GM21717 (cell line): ENCODE results near the gene IQGAP3.
"Not testable (repeated sequence)": the region's sequence is repeated elsewhere in the genome, so short reads cannot be mapped to it uniquely, and the experiment has no call there.

Experiments
- ATAC-seq: cut with Tn5 transposase; IDR thresholded peaks from one replicate; pipeline ENCODE4 v1.9.1; 2021; ENCODE audit warnings: mild to moderate bottlenecking, moderate library complexity; ENCODE audit not compliant: unreplicated experiment

Gene IQGAP3

DNA sequence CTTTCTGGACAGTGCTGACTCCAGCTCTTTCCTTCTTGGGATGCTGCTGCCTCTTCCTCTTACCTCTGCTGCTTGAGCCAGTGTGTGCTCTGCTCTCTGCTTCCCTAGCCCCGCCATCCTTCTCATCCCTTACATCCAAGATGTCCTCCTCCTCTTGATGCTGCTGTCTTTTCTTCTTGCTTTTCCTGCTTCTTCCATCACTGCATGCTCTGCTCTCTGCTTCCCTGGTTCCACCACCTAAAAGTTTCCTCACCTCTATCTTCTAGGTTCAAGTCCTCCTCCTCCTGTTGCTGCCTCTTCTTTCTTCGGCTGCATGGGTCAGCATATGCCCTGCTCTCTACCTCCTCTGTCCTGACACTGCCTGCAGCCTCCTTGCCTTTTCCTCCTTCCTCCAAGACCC lies 22.7 kb upstream of the IQGAP3 start:
- ATAC-seq: no peak

GRCh38 chr1:156594190-156594589 lies 21.8 kb upstream of the IQGAP3 start:
- ATAC-seq: no peak

DNA sequence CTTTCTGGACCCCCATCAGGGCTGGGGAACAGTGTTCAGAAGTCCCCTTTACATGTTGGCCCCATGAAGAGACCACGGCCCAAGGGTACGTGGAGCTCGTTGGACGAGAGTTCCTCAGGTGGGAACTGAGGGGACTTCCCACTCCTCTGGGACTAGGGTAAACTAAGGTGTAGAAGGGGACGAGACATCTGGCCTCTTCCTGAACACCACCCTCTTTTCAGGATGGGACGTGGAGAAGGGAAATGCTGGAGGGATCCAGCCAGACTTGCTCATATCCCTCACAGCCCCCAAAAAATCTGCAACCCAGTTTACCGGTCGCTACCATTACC lies 21.3 kb upstream of the IQGAP3 start:
- ATAC-seq: no peak

DNA sequence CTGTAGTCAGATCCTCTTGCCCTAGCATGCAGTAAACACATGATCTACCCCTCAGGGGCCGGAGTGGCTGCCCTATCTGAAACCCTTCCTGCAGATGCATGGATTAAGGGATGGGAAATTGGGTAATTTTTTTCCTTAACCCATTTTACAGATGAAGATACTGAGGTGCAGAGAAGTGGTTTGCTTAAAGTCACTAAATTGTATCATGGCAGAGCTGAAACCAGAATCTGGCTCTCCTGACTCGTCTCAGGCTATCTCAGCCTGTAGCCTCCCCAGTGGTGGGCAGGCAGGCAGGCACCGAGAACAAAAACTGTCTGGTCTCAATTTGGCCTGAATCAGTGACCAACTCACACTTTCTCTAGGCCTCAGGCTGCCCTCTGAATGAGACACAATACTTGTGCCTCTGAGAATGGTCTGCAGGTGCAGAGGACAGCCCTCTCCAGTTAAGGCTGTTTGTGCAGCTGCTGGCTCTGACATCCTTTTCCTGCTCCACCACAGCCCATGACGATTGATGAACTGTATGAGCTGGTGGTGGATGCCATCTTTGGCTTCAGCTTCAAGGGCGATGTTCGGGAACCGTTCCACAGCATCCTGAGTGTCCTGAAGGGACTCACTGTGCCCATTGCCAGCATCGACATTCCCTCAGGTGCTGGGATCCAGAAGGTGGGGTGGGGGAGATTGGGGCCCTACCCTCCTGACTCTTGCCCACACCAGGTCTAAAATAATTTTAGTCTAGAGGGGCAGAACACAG lies 20.7 kb upstream of the IQGAP3 start:
- ATAC-seq: no peak

DNA sequence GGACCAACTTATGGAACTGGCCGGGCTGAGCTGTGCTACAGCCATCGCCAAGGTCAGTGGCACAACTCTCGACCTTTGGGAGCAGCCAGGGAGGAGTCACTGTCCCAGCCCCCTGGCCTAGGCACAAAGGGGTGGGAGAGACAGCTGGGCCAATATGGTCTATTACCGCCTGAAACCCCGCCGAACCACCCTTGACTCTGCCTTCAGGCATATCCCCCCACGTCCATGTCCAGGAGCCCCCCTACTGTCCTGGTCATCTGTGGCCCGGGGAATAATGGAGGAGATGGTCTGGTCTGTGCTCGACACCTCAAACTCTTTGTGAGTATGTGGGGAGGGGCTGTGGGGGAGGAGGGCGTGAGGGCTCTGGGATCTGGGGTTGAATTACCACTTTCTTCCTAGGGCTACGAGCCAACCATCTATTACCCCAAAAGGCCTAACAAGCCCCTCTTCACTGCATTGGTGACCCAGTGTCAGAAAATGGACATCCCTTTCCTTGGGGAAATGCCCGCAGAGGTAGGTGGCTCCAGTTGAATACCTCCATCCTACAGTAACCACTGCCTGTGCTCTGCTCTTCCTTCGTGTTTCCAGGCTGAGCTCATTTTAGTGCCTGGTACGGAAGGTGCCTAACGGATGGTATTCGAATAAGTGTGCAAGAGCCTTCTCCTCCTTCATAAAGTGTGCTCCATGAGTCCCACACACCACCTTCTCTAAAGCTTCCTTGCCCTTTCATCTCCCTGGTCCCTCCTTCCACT lies 20.0 kb upstream of the IQGAP3 start:
- ATAC-seq: no peak

DNA sequence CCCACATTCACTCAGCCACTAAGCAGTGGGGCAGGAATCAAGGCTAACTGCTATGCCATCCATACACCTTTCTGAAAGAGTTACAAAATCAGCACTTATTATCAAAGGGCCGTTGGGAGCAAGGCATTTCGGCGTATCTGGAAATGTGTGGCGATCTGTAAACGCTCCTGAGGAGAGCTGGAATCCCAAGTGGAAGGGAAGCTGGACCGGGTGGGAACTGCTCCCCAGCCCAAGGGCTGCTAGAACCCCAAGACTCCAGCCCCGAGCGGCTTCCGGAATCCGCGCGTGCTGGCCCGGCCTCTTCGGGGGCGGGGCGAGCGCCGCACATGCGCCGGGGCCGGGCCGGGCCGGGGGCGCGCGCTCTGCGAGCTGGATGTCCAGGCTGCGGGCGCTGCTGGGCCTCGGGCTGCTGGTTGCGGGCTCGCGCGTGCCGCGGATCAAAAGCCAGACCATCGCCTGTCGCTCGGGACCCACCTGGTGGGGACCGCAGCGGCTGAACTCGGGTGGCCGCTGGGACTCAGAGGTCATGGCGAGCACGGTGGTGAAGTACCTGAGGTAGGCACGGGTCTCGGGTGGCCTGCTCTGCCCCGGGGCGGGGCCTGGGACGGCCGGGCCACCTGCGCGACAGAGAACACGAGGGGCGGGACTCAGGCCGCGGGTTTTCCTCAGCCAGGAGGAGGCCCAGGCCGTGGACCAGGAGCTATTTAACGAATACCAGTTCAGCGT lies 19.2 kb upstream of the IQGAP3 start, which contains the start of gene NAXE:
Gene NAXE, plus strand, starts transcription at position 345 of the 726 bp plus-strand sequence. Its CDS starts 29 bp downstream, at position 374.
- peak; percentile 67 for ATAC-seq

GRCh38 chr1:156591181-156591431 lies 18.7 kb upstream of the IQGAP3 start:
- ATAC-seq: no peak

- ATAC-seq: no peak
Measured at GRCh38 chr1:156590326-156591180, 18.2 kb upstream of the IQGAP3 start.

GRCh38 chr1:156589546-156589945 lies 17.2 kb upstream of the IQGAP3 start:
- no peak for ATAC-seq

DNA sequence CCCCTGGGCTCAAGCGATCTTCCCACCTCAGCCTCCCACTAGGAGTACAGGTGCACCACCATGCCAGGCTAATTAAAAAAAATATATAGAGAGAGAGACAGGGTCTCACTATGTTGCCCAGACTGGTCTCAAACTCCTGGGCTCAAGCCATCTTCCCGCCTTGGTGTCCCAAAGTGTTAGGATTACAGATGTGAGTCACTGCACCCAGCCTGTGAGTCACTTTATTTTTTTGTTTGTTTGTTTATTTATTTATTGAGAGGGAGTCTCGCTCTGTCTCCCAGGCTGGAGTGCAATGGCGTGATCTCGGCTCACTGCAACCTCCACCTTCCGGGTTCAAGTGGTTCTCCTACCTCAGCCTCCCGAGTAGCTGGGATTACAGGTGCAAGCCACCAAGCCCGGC lies 15.6 kb upstream of the IQGAP3 start:
- ATAC-seq: not testable (repeated sequence)

GRCh38 chr1:156586892-156587477 lies 14.6 kb upstream of the IQGAP3 start:
- ATAC-seq: no peak

DNA sequence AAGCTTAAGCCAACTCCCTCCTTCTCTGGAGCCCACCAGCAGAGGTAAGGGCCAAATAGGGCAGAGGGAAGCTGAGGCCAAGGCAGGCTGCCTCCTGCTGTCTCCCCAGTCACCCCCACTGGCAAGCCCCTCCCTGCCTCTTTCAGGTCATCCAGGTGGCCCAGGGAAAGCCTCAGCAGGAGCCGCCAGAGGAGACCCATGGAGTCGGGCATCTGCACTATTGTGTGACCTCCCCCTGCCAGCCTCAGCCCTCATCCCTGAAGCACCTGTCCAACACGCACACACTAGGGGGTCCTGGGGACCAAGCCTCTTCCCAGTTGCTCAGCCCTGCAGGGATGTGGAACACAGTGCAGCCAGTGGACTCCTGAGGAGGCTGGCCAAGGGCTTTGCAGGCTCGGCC lies 14.0 kb upstream of the IQGAP3 start:
- no peak for ATAC-seq

DNA sequence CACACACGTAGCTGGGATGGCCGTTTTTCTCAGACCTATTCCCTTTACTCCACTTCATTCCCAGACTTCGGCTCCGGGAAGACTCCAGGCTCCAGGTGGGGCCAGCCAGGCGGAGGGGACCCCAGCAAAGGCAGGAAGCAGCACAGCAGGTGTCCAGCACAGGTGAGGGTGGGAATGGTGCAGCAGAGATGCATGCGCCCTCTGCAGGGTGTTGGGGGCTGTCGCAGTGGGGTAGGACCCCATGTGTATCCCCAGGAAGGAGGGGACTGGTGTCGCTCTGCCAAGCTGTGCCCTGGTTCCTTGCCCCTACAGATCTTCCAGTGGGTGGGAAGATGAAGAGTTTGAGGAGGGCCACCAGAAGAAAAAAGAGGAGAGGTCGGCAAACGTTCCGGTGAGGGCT lies 12.4 kb upstream of the IQGAP3 start:
- ATAC-seq: no peak

DNA sequence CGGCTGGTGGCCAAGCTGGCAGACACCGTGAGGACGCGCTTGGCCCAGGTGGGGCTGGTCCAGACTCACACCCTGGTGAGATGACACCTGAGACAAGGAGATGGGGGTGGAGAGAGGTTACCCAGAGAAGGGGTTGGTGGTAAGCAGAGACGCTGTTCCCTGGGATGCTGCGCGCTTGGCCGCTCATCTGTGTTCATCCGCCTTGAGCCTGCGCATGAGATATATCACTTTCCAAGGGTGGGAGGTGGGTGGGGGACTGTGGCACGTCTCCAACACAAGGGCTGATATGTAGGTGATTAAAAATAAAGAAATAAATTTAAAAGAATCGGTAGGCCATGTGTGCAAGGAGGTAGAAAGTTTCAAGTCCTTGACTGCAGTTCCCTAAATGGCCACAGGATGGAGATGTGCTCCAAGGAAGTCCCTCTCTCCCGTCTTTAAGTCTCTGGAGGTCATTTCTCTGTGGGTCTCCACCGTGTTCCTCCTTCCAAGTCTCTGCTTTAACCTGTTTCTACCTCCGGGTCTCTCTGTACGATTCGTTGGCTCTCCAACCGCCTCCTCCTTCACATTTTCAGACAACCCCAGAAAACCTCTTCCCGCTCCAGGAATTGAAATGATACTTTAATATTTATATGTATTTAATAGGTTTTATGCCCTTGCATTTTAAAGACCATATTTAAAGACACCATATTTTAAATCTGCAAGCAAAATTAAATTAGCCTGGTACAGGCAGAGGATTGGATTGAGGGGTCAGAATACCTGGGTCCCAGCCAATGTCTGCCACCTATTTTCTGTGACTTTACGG lies 11.7 kb upstream of the IQGAP3 start:
- no peak for ATAC-seq

DNA sequence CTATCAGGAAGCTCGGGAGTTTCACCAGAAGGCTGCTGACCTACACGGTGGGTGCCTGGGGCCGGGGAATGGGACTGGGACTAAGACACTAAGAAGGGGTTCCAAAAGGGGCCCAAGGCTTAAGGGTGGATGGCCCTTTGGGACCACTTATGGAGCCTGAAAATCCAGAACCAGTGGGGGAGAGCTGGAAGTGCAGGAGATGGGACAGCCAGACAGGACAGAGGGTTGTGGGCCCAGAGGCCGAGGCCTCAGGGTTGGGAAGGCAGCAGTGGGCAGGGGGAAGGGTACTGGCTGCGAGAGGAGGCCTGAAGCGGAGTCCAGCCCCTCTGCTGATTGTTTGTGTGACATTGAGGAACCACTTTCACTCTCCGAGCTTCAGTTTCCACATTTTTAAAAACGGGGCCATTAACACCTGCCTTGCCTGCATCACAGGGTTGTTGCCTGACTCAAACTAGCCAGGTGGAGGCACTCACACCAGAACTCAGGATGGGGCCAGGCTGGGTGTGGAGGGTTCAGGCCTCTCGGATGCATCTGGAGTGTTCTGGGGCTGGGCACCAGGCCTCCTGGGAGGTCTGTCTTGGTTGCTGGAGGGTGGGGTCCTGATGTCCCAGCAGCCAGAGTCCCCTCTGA lies 10.1 kb upstream of the IQGAP3 start:
- ATAC-seq: no peak

GRCh38 chr1:156581661-156582387 lies 9.5 kb upstream of the IQGAP3 start:
- ATAC-seq: no peak

DNA sequence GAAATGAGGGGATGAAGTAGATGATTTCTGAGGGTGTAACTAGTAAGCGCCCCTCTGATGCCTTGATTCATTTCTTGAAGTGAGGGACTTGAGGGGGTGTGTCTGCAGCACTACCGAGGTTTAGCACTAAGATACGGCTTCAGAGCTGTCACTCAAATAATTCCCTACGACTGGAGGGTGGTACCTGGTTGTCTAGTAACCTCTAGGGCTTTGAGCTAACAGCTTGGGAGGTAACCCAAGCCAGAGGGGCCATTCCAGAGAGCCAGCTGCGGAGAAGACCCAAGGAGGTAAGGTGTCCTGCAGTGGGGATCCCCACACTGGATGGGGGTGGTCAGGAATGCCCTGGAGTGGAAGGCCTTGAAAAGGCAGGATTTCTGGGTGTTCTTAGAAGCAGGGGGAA lies 7.1 kb upstream of the IQGAP3 start, which contains the start of gene TTC24:
Gene TTC24, plus strand, starts transcription at position 252 of the 400 bp plus-strand sequence. CDS start 1,642 bp downstream, outside the sequence.
- ATAC-seq: no peak

DNA sequence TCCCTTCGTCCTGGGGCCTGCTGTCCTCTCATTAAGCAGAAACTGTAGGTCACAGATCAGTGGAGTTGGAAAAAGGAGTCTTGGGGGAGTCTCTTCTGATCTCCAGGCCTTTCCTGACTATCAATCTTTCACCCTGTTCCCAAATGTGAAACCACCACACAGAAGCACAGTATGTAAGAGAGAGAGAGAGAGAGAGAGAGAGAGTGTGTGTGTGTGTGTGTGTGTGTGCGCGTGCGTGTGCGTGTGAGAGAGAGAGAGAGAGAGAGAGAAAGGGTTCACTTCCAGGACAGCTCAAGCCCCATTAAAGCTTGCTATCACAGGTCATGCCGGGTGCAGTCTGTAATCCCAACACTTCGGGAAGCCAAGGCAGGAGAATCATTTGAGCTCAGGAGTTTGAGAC lies 5.7 kb upstream of the IQGAP3 start:
- ATAC-seq: no peak

GRCh38 chr1:156577550-156577949 lies 5.2 kb upstream of the IQGAP3 start:
- no peak for ATAC-seq
